GM10266 (cell line): ENCODE data around the gene APOL3.
A peak's percentile ranks its signal among the peaks of the same experiment; 100 is the strongest.
"Not testable (repeated sequence)": the region's sequence is repeated elsewhere in the genome, so short reads cannot be mapped to it uniquely, and the experiment has no call there.

Experiments used
- DNase-seq: peaks from one replicate; pipeline ENCODE4 v3.0.0; 2012; ENCODE audit errors: extremely low spot score
- TF ChIP-seq, protein P1 (sequence below): IDR thresholded peaks from 2 replicates; pipeline ENCODE4 v1.5.1; 2012; ENCODE audit warnings: mild to moderate bottlenecking, low read depth; ENCODE audit not compliant: control insufficient read depth, insufficient read depth; ENCODE audit errors: missing control alignments

APOL3 gene, protein sequence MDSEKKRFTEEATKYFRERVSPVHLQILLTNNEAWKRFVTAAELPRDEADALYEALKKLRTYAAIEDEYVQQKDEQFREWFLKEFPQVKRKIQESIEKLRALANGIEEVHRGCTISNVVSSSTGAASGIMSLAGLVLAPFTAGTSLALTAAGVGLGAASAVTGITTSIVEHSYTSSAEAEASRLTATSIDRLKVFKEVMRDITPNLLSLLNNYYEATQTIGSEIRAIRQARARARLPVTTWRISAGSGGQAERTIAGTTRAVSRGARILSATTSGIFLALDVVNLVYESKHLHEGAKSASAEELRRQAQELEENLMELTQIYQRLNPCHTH

DNA sequence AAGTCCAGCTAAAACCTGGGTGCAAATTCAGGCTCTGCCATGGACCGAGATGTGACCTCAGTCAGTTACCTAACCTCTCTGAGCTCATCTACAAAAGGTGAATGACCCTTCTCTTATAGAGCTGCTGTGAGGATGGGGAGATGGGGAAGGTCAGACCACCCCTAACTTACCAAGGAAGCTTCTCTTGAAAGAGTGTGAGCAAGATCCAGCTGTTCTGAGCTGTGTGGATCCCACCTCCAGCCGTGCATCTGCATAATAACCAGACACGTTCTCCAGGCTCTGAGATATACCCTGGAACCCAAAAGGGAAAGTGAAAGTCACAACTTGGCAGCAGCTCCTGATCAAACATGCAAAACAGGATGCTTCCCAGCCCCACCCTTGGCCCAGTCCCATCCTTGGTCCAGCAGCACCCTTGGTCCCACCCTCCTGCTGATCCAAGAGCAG, at the start of gene APOL3:
Gene APOL3 (minus strand): TSS at position 257 of the 444 bp plus-strand sequence. CDS start 11,700 bp downstream, outside the sequence.
- DNase-seq, result peak; percentile 24
- TF ChIP-seq, protein P1, sequence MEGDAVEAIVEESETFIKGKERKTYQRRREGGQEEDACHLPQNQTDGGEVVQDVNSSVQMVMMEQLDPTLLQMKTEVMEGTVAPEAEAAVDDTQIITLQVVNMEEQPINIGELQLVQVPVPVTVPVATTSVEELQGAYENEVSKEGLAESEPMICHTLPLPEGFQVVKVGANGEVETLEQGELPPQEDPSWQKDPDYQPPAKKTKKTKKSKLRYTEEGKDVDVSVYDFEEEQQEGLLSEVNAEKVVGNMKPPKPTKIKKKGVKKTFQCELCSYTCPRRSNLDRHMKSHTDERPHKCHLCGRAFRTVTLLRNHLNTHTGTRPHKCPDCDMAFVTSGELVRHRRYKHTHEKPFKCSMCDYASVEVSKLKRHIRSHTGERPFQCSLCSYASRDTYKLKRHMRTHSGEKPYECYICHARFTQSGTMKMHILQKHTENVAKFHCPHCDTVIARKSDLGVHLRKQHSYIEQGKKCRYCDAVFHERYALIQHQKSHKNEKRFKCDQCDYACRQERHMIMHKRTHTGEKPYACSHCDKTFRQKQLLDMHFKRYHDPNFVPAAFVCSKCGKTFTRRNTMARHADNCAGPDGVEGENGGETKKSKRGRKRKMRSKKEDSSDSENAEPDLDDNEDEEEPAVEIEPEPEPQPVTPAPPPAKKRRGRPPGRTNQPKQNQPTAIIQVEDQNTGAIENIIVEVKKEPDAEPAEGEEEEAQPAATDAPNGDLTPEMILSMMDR, result no peak

DNA sequence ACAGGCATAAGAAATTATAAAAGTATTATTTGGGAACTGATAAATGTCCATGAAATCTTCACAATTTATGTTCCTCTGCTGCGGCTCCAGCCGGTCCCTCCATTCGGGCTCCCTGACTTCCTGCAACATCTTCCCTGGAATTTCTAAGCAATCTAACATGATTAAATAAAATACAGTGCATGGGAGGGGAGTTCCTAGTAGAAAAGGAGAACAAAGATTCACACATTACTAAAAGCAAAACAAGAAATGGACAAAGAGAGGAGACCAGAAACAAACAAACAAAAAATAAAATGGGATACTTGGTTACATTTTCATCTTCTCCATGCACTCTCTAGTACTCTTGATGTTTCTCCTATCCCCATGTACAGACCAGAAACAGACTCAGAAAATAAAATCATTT, 49.7 kb upstream of the APOL3 start:
- TF ChIP-seq, protein P1, result no peak
- DNase-seq, result no peak

DNA sequence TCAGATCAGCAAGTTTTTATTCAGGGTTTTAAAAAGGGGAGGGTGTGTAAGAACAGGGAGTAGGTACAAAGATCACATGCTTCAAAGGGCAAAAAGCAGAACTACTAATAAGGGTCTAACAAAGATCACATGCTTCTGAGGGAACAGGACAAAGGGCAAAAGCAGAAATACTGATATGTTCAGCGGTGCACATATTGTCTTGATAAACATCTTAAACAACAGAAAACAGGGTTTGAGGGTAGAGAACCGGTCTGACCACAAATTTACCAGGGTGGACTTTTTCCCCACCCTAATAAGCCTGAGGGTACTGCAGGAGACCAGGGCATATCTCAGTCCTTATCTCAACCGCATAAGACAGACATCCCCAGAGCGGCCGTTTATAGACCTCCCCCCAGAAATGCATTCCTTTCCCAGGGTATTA, 48.9 kb upstream of the APOL3 start:
- not testable (repeated sequence) for DNase-seq

DNA sequence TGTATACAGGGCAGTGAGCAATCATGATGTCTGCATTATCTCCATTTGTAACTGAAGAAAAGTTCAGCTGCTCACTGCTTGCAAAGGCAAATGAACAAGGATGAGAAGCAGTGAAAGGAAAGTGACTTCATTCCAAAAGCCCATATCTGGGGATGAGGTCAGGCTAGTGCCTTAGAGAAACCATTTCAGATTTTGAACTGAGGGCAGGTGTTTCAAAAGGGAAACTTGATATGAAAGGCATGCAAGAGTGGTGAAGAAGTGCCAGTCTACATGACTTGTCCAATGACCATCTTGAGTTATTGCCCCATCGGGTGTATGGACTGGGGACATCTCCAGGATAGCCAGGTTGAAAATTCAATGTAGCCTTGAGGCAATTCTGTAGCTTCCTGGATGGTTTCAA, 48.4 kb upstream of the APOL3 start:
- TF ChIP-seq, protein P1, result no peak

DNA sequence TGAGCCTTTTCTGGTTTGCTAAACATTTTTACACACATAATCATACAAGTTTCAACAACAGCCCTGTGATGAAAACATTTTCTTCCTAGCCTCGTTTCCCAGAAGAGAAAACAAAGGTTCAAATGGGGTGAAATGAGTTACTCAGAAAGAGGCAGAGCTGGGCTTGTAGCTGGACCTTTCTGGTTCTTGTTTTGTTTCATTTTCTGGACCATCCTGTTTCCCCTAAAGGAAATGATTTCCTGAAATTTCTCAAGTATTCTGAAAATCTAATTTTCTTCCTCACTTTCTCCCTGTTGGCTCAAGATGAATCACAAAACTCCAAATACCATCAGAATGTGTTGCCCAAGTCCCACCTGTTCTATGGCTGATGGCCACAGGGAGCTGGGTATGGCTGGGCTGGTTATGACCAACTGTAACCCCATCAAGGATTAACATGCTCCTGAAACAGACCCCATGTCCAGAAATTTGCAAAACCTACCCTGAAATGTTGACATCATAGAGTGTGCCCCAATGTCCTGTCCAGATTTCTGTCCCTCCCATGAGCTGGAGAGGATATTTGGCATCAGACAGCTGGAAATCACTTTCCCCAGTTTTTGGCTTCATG, 47.7 kb upstream of the APOL3 start:
- TF ChIP-seq, protein P1, result no peak
- no peak for DNase-seq

More for the DNA sequence above, 48.4 kb upstream of the APOL3 start:
- DNase-seq, result no peak

DNA sequence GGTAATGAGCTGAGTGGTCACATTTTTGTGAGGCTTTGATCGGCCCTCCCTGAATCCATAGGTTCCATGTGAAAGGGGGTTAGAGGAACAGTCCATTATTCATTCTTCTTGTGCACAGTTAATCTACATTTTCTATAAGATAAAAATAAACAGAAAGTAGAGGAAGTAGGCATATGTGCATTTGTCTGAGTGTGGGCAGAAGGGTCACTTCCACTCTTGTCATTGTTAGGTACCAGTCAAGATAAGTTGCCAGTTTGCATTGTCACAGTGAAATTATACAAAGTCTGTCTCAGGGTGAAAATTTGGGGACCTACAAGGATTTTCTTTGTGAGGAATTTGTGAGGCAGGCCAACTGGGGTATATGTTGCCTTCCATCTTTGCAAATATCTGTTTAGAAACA, 45.7 kb upstream of the APOL3 start:
- no peak for DNase-seq
- TF ChIP-seq, protein P1, result no peak

DNA sequence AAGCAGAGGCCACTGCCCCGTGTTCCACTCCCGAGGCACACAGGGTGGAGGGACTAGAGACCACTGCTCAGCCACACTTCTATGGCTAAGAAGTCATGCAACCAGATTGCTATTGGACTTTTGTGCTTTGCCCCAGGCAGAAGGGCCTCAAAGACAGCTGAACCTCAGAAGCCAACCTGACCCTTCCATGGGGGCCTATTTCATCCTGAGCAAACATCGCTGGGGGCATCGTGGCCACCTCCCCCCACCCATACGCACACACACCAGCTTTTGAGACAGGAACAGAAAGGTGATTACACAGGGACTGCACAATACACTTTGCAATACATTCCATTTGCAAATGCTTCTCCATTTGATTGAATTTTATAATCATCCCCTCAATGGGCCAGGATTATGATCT, 45.0 kb upstream of the APOL3 start:
- not testable (repeated sequence) for DNase-seq

DNA sequence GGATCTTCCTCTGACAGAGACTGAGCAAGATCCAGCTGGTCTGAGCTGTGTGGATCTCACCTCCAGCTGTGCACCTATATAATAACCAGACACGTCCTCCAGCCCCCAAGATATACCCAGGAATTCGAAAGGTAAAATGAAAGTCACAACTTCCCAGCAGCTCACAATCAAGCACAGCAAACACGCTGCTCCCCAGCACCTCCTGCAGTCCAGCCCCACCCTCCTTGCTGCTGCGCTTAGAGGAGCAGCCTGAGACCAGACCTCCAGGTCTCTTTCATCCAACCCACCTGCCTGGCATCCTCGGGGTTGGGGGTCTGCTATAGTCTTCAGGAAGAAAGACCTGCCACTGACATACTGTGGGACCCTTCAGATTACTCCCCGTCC, 44.1 kb upstream of the APOL3 start:
- TF ChIP-seq, protein P1, result no peak
- DNase-seq, result no peak
